ENCODE measurements around the gene TGFB1.
"Not testable (repeated sequence)": the region's sequence is repeated elsewhere in the genome, so short reads cannot be mapped to it uniquely, and the experiment has no call there.

The TGFB1 gene

GRCh38 chr19:41369769-41370168 lies 16.0 kb upstream of the TGFB1 start:
- DNase-seq (ENCODE audit: low read depth): no peak

- no peak for DNase-seq (ENCODE audit: low read depth)
Measured at GRCh38 chr19:41367848-41368301, 14.2 kb upstream of the TGFB1 start.

GRCh38 chr19:41366089-41366488 lies 12.4 kb upstream of the TGFB1 start:
- no peak for DNase-seq (ENCODE audit: low read depth)

GRCh38 chr19:41364524-41365391 lies 11.0 kb upstream of the TGFB1 start:
- DNase-seq (ENCODE audit: low read depth): no peak

GRCh38 chr19:41363753-41364523 lies 10.2 kb upstream of the TGFB1 start, which contains the start of gene B9D2:
Gene B9D2, minus strand, starts transcription at chr19:41364149. Its CDS starts 630 bp downstream, at chr19:41363519.
- DNase-seq (ENCODE audit: low read depth): peak; percentile 98

GRCh38 chr19:41363371-41363752 lies 9.6 kb upstream of the TGFB1 start:
- no peak for DNase-seq (ENCODE audit: low read depth)

GRCh38 chr19:41362143-41362847 lies 8.6 kb upstream of the TGFB1 start:
- no peak for DNase-seq (ENCODE audit: low read depth)

- DNase-seq (ENCODE audit: low read depth): no peak
Measured at GRCh38 chr19:41359741-41360140, 6.0 kb upstream of the TGFB1 start.

GRCh38 chr19:41357746-41358145 lies 4.0 kb upstream of the TGFB1 start:
- DNase-seq (ENCODE audit: low read depth): no peak

GRCh38 chr19:41356984-41357739 lies 3.4 kb upstream of the TGFB1 start:
- DNase-seq (ENCODE audit: low read depth): peak; percentile 45

- no peak for DNase-seq (ENCODE audit: low read depth)
Measured at GRCh38 chr19:41355802-41356201, 2.1 kb upstream of the TGFB1 start.

- no peak for DNase-seq (ENCODE audit: low read depth)
Measured at GRCh38 chr19:41355035-41355434, 1.3 kb upstream of the TGFB1 start.

- no peak for DNase-seq (ENCODE audit: low read depth)
Measured at GRCh38 chr19:41354343-41354953, 726 bp upstream of the TGFB1 start.

- peak; percentile 68 for DNase-seq (ENCODE audit: low read depth)
Measured at GRCh38 chr19:41352609-41353465, 885 bp downstream of the TGFB1 start.

- no peak for DNase-seq (ENCODE audit: low read depth)
Measured at GRCh38 chr19:41352279-41352608, 1.5 kb downstream of the TGFB1 start.

- peak; percentile 81 for DNase-seq (ENCODE audit: low read depth)
Measured at GRCh38 chr19:41351339-41352245, 2.1 kb downstream of the TGFB1 start.

- no peak for DNase-seq (ENCODE audit: low read depth)
Measured at GRCh38 chr19:41350735-41351338, 2.9 kb downstream of the TGFB1 start.

GRCh38 chr19:41346916-41347315 lies 6.8 kb downstream of the TGFB1 start:
- not testable (repeated sequence) for DNase-seq (ENCODE audit: low read depth)

- DNase-seq (ENCODE audit: low read depth): no peak
Measured at GRCh38 chr19:41344162-41344561, 9.6 kb downstream of the TGFB1 start.
